GM21619 (cell line): ENCODE measurements around the gene SYNRG.

ENCODE experiments used
- ATAC-seq: cut with Tn5 transposase; IDR thresholded peaks from one replicate; pipeline ENCODE4 v1.9.1; 2021; ENCODE audit not compliant: unreplicated experiment

The SYNRG gene

DNA sequence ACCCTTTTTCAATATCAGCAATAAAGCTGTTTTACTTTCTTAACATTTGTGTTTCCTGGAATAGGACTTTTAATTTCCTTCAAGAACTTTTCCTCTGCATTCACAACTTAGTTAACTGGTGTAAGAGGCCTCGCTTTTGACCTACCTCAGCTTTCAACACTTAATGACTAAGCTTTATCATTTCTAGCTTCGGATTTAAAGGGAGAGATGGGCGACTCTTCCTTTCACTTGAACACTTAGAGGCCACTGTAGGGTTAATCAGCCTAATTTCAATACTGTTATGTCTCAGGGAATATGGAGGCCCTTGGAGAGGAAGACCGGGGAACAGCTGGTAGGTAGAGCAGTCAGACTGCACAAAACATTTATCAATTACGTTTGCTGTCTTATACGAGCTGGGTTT lies 4.7 kb downstream of the SYNRG start:
- ATAC-seq: no peak

DNA sequence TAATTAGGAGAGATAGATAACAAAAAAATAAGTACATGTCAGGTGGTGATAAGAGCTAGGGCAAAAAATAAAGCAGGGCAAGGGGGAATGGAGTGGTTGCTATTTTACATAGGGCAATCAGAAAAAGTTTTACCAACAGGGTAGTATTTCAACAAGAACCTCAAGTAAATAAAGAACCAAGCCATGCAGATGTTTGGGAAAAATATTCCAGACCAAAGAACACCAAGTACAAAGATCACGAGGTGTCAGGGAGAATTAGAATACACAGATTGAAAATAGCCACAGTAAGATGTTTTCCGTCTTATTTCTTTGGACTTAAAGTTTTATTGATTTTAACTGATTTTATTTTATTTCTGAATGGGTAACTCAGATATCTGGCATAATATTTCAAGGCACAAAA lies 11.1 kb downstream of the SYNRG start:
- ATAC-seq: no peak

DNA sequence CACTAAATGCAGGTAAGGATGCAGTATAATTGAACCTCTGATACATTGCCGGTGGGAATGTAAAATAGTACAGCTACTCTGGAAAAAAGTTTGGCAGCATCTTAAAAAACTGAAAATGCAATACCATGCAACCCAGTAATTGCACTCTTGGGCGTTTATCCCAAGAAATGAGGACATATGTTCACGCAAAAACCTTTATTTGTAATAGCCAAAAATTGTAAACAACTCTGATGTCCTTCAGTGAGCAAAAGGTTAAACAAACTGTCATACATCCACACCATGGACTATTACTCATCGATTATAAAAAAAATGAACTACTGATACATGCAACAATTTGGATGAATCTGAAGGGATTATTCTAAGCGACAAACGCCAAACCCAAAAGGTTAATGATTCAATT lies 16.9 kb downstream of the SYNRG start:
- no peak for ATAC-seq

DNA sequence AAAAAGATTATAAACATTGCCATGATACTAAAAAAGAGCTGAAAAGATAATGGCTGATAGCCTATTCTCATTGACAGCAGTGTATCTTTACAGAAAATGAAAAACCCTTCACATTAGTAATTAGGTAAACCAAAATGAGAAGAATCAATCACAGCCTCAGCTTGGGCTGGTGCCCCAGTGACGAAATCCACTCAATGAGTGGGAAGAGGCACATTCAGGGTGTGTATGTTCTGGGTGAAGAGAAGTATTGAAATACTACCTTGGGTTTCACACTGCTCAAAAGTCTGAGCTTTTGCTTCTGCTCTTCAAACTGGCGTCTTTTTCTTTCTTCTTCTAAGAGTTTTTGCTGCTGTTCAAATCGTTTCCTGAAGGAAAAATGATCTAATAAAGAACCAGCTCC lies 24.2 kb downstream of the SYNRG start:
- no peak for ATAC-seq

DNA sequence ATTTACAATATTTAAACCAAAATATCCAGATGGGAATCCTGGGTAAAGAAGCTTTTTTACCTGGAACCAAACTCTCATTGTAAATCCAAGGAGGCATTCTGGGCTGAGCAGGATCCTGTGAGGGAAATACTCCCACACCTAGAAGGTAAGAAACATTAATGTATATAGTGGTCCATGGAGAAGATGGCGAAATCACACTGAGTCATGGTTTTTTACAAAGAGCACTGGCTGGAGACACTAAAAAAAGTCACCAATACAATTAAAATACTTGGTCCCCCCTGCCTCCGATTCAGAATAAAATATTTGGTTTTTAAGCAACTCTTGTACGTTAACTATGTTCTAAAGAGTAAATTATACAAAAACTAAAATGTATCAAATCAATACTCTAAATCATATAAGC lies 32.9 kb downstream of the SYNRG start:
- no peak for ATAC-seq

DNA sequence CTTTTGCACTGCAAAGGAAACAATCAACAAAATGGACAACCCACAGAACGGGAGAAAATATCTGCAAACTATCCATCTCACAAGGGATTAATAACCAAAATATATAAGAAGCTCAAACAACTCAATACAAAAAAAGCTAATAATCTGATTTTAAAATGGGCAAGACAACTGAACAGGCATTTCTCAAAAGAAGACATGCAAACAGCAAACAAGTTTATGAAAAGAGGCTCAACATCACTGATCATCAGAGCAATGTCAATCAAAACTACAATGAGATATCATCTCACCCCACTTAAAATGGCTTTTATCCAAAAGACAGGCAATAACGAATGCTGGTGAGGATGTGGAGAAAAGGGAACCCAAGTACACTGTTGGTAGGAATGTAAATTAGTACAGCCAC lies 34.8 kb downstream of the SYNRG start:
- ATAC-seq: no peak

DNA sequence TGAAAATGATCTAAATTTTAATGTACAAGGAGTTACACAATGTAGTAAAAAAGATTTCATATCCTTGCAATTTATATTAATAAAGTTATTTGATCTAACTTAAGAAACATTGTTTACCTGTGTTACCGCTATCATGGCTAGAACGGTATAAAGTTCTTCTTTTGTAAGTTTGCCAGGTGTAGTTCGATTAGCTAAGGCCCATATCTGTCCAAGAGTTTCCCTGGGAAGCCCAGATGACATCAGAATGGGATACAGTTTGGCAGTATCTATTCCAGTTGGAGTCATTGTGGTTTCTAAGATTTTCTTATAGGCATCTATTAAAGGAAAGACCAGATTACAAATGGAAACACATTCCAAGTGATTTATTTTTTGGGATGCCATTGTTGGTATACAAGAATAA lies 37.5 kb downstream of the SYNRG start:
- no peak for ATAC-seq

DNA sequence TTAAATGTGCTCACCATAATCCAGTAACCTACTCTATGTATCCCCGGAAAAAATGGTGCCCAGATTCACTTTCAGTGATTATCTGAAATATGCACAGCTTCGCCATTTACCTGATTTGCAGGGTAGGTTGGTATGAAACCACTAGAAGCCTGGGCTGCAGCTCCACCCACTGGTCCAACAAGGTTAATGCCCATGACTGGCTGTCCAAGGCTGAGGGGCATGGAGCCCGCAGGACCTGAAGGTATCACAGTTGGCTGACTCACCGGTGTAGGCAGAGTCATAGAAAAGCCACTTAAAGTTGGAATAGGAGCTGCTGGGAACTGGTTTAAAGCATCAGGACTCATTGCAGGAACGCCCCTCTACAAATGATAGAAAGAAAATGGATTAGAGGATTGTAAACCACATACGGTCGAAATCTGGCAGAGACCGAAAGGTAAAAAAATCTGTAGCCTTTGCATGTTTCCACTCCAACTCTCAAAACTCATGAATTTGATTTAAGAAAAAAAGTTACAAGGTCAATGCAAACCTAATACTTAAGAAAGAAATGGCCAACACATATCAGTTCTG lies 38.6 kb downstream of the SYNRG start:
- no peak for ATAC-seq

DNA sequence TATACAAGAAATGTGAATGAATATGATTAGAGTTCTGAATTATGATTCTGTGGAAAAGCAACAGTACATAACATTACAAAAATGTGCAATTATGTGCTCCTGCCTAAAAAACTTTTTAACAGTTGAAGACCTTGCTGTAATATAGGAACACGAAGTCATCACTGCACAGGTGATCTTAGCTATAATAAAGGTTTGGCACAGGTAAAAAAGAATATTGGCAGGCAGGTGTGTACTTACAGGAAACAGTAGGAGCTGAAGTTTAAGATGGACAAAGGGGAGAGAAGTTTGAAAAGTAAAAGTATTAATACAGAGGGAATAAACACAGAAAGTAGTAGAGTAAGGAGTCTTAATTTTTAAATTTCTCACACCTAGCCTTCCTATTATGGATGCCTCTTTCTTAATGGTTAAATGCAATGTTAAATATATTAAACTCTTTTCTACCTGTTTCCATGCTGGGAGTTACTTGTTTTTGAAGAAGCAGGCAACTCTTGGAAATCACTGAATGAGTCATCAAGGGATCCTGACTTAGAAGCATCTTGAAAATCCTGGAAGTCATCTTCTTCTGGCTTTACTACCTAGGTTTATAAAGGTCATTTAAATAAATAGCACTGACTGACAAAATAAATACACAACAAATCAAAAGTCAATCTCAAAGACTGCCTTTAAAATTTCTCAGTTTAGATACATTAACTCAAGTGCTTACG lies 40.7 kb downstream of the SYNRG start:
- ATAC-seq: no peak

DNA sequence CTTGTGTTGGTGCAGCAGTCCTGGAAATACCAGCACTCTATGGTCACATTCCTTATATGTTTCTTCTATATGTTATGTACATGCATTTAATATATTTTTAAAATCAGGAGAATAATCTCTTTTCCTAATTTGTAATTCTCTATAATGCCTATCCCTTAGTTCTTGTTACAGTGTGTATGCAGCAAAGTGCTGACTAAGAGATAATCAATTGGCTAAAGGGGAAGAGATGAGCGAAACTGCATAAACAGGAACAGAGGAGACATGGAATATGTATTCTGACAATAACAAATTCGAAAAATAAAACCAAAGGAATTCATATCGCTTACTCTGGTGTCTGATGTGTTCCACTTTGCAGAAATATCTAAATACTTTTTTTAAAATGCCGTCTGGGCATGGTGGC lies 41.7 kb downstream of the SYNRG start:
- ATAC-seq: no peak

DNA sequence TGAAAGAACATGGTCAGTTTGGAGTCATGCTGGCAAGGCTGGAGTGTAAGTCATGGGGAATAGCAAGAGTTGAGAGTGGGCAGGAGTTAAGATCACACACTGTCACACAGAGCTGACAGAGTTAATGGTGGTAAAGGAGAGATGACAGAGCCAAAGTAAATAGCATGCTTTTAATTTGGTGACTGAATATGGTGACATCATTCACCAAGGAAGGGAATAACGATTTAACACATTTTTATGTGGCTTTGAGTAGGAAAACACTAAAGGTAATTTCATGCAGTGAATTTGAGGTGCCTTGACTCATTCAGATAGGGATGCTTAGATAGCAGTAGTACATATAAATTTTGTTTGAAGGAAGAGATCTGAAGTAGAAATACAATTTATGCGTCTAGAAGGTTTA lies 42.1 kb downstream of the SYNRG start:
- no peak for ATAC-seq

DNA sequence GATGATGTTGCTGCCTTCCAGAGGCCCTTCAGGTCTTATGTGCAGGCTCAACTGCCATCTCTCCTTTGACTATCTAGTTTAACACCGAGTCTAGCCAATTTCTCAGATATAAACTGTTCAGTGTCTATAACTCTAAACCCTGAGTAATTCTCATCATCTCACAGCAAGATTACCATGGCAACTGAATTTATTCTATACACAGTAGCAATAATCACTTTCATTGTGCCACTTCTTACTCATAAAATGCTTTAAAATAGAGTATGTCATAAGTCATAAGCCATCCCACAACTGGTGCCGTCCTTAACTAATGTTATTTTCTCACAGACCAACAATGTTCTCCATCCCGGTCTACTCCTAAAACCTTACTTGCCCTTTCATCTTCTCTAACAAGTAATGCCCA lies 45.0 kb downstream of the SYNRG start:
- ATAC-seq: no peak

DNA sequence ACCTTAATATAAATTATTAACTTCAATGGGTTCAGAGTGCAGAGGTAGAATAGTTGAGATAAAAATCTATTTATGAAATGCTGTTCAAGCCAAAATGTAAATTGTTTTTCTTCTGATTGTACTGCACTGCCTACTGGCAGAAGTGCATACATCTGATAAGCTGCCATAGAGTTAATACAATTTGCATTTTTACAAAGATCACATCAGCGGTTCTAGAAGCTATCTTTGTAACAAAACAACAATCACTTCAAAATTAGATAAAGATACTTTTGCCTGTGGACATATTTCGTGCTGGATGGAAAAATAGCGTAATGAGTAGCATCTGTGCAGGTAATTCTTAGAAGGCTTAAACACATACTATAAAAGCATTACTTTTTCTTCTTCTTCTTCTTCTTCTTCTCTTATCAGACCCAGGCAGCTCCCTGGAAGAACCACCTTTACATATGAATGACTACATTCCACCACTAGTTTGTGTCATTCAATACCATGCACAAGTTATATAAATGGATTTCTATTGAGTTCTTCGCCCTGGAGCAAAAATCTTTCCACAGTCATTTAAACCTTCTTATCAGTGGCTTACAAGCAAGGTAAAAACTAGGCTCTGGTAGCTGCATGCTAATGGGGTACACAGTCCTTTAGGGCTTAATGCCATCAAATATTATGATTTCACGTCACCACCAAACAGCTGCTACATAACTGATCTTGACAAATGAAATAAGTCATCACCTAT lies 47.0 kb downstream of the SYNRG start:
- no peak for ATAC-seq

DNA sequence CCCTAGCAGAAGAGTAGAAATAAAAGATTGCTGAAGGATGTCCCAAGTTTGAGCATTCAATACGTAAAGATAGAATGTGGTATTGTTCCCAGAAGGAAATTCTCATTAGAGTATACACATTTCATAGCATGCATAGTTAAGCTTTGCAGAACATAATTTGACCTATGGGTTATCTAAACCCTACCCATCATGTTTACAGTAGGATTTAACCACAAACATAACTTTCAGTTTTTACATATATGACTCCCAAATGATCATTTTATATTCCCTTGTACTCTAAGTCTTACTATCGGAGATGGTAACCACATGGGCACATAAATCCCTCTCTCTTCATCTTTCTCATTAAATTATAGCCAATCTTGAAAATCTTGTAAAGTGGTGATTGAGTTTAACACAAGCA lies 50.9 kb downstream of the SYNRG start:
- no peak for ATAC-seq

DNA sequence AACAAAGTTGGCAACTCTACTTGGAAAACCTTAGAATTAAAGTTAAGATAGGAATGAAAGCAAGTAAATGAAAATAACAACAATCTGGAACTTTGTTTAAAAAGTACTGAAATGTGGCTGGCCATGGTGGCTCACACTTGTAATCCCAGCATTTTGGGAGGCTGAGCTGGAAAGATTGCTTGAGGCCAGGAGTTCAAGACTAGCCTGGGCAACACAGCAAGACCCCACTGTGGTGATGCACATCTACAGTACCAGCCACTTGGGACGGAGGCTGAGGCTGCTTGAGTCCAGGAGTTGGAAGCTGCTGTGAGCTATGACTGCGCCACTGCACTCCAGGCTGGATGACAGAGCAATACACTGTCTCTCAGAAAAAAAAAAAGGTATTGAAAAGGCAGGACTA lies 51.7 kb downstream of the SYNRG start:
- ATAC-seq: no peak

DNA sequence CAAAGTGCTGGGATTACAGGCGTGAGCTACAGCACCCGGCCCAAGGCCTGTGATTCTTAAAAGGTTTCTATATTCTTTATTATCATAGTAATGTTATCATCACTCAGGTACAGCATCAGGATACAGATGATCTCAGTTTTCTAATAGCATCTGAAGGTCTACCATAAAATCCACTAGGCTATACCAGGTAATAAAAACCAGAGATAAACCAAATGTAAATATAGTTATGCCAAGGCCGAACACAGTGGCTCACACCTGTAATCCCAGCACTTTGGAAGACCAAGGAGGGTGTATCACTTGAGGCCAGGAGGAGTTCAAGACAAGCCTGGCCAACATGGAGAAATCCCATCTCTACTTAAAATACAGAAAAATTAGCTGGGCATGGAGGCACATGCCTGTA lies 53.8 kb downstream of the SYNRG start:
- no peak for ATAC-seq

DNA sequence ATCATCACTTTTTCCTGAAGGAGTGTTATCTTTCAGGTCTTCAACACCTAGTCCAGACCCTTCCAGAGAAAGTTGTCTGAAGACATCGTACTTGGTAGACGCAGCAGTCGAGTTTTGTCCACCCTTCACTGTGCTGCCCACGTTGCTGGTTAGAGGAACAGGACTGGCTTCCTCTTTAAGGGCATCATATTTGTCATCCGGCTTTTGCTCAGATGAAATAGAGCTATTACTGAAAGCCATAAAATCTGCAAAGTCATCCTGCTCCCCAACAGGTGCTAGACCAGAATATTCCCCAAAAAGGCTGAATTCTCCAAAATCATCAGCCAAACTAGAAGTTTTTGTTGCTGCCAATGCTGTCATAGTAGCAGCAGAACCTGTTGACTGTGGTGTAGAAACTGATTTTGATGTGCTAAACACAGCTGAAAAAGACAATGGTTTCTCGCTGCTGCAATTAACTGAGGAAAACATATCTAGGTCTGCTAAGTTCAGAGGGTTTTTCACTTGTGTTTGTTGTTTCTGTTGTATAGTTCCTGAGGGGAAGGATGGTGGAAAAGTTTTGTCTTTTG lies 55.7 kb downstream of the SYNRG start:
- ATAC-seq: no peak

DNA sequence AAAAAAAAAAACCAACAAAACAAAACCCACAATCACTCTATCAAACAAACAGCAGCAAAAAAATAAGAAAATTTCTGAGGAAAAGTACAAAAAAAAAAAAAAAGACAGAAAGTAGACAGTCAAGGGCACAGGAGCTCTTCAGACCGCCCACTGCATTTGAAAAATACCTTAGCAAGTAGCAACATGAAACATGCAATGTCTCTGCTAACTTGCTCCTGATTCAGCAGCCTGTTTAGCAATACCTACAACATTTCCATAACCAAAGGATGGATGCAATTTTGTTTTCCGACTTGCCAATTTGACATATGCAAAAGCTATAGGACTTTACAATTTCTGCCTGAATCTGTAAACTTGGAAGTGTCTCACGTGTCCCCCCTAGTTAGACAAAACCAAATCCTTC lies 57.4 kb downstream of the SYNRG start:
- no peak for ATAC-seq

DNA sequence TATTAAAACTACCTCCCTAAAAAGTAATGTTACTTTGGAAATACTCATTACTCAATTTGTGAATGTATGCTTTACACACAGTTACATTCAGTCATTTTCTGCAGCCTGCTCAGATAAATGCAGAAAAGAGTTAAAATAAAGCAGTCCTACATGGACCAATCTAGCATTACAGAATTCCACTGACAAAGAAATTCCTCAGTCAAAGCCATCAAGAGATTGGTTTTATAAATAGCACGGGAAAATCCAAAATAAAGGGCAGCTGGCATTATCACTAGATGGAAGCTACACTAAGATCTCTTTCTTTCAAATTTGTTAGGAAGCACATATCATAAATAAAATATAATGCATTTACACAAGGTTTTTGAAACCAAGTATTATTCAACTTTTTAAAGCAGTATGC lies 61.2 kb downstream of the SYNRG start:
- ATAC-seq: no peak

DNA sequence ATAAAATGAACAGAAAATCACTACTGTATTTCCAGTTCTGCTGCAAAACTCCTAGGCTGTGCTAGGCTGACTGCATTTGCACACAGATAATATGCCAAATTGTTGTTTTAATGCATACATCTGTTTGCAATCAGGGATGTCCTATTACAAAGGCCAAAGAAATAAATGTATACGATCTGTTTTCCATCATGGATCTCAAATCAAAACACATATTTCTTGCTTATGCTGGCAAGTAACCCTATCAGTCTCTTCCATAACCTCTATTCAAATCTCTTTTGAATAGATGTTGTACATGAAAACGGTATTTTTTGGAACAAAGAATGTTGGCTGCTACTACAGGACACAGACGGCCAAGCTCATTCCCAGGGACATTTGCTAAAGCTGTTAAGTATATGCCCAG lies 62.9 kb downstream of the SYNRG start:
- no peak for ATAC-seq

DNA sequence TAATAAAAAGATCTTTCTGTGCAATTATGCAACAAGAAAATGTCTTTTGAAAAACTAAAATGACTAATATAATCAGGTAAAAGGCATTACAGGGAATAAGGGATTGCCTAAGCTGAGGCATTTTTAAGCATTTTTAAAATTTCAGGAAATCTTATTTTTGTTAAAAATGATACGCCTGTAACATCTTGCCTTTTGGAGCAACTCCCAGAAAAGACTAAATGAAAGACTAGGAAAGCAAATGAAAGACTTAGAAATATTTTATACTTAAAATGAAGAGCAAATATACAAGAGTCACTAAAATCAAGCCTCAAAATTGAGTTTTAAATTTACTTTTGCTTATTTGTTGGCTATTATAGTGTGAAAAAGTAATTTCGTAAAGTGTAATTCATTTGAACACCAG lies 63.7 kb downstream of the SYNRG start:
- no peak for ATAC-seq

DNA sequence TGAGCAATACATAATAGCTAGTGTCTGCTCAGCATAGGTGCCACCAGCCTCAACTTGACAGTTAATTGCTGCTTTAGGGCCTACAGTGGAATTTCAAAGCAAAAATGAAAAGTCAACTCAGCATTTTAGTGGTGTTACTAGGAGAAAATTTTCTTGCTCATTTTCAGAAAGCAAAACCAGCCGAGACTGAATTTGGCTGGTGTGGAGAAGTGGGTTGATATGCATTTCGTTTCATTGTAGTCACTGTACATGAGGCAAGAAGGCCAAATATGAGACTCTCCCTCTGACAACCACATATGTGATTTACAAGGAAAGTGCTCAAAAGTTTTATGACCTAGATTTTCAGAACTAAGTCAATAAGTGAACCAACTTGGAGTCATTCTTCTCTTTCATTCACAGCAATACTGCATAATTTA lies 65.6 kb downstream of the SYNRG start:
- ATAC-seq: no peak
